ENCODE data around the gene PELI1.

Gene PELI1

GRCh38 chr2:64123740-64124139, 20.5 kb downstream of the PELI1 start:
- TF ChIP-seq TAF1 (IDR thresholded peaks at IDR 0.05; ENCODE audit: borderline replicate concordance, insufficient read depth, low read length) (no peak), FOXP2 (optimal IDR thresholded peaks at IDR 0.05; ENCODE audit: borderline replicate concordance, extremely low read depth, extremely low read length, insufficient read depth) (no peak), SIN3A (IDR thresholded peaks at IDR 0.05; ENCODE audit: borderline replicate concordance, insufficient read depth, low read length) (no peak), POLR2AphosphoS5 (IDR thresholded peaks at IDR 0.05; ENCODE audit: low read depth, low read length) (no peak)
- TF ChIP-seq, protein P1, sequence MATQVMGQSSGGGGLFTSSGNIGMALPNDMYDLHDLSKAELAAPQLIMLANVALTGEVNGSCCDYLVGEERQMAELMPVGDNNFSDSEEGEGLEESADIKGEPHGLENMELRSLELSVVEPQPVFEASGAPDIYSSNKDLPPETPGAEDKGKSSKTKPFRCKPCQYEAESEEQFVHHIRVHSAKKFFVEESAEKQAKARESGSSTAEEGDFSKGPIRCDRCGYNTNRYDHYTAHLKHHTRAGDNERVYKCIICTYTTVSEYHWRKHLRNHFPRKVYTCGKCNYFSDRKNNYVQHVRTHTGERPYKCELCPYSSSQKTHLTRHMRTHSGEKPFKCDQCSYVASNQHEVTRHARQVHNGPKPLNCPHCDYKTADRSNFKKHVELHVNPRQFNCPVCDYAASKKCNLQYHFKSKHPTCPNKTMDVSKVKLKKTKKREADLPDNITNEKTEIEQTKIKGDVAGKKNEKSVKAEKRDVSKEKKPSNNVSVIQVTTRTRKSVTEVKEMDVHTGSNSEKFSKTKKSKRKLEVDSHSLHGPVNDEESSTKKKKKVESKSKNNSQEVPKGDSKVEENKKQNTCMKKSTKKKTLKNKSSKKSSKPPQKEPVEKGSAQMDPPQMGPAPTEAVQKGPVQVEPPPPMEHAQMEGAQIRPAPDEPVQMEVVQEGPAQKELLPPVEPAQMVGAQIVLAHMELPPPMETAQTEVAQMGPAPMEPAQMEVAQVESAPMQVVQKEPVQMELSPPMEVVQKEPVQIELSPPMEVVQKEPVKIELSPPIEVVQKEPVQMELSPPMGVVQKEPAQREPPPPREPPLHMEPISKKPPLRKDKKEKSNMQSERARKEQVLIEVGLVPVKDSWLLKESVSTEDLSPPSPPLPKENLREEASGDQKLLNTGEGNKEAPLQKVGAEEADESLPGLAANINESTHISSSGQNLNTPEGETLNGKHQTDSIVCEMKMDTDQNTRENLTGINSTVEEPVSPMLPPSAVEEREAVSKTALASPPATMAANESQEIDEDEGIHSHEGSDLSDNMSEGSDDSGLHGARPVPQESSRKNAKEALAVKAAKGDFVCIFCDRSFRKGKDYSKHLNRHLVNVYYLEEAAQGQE (IDR thresholded peaks at IDR 0.05; ENCODE audit: insufficient read depth in 1 of 2, low read depth in 2 of 2, low read length in 2 of 2): no peak

DNA sequence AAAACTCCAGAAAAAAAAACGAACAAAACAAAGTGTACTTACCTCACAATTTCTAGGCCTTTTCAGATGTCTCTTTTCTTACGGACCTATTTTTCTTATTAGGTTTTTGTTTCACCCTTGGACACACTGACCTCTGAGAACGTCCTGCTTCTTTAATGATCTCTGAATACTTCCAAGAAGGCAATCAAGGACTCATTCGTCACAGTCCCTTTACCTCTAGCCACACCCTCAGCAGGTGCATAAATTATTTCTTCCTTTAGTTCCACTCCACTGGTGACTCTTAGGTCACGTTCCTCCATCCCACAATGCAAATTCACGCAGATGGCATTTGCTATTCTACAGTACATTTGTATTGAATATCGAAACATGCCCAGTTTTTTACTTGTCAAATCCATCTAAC, 21.9 kb downstream of the PELI1 start:
- no peak for TF ChIP-seq FOXP2 (optimal IDR thresholded peaks at IDR 0.05; ENCODE audit: borderline replicate concordance, extremely low read depth, extremely low read length, insufficient read depth)

GRCh38 chr2:64120928-64121327, 23.3 kb downstream of the PELI1 start:
- TF ChIP-seq POLR2AphosphoS5 (IDR thresholded peaks at IDR 0.05; ENCODE audit: low read depth, low read length) (no peak), FOXP2 (optimal IDR thresholded peaks at IDR 0.05; ENCODE audit: borderline replicate concordance, extremely low read depth, extremely low read length, insufficient read depth) (no peak), SIN3A (IDR thresholded peaks at IDR 0.05; ENCODE audit: borderline replicate concordance, insufficient read depth, low read length) (no peak), TAF1 (IDR thresholded peaks at IDR 0.05; ENCODE audit: borderline replicate concordance, insufficient read depth, low read length) (no peak)
- TF ChIP-seq, protein P1 (IDR thresholded peaks at IDR 0.05; ENCODE audit: insufficient read depth in 1 of 2, low read depth in 2 of 2, low read length in 2 of 2): no peak

DNA sequence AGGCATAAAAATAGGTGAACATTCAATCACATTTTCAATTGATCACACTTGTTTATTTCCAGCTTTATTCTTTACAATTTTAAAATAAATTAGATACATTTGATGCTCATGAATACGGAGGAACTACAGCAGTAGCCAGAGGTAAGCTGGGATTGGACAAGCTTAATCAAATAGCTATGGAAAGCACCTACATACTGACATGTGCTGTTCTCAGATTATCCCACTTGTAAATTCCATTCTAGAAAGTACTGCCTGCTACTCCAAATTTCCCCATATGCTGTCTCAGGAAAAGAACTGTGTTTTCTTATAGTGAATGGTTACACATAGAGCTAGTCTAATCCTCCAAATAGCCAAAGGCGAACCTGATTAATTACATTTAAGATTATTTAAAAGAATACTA, 24.2 kb downstream of the PELI1 start:
- TF ChIP-seq SIN3A (IDR thresholded peaks at IDR 0.05; ENCODE audit: borderline replicate concordance, insufficient read depth, low read length) (no peak), TAF1 (IDR thresholded peaks at IDR 0.05; ENCODE audit: borderline replicate concordance, insufficient read depth, low read length) (no peak), POLR2AphosphoS5 (IDR thresholded peaks at IDR 0.05; ENCODE audit: low read depth, low read length) (no peak), FOXP2 (optimal IDR thresholded peaks at IDR 0.05; ENCODE audit: borderline replicate concordance, extremely low read depth, extremely low read length, insufficient read depth) (no peak)
- TF ChIP-seq, protein P1 (IDR thresholded peaks at IDR 0.05; ENCODE audit: insufficient read depth in 1 of 2, low read depth in 2 of 2, low read length in 2 of 2): no peak

- TF ChIP-seq TAF1 (IDR thresholded peaks at IDR 0.05; ENCODE audit: borderline replicate concordance, insufficient read depth, low read length) (no peak), FOXP2 (optimal IDR thresholded peaks at IDR 0.05; ENCODE audit: borderline replicate concordance, extremely low read depth, extremely low read length, insufficient read depth) (no peak), SIN3A (IDR thresholded peaks at IDR 0.05; ENCODE audit: borderline replicate concordance, insufficient read depth, low read length) (no peak), POLR2AphosphoS5 (IDR thresholded peaks at IDR 0.05; ENCODE audit: low read depth, low read length) (no peak)
- TF ChIP-seq, protein P1 (IDR thresholded peaks at IDR 0.05; ENCODE audit: insufficient read depth in 1 of 2, low read depth in 2 of 2, low read length in 2 of 2): no peak
These were observed 24.9 kb downstream of the PELI1 start for GRCh38 chr2:64119369-64119768.

All from PFSK-1 (cell line).